ENCODE data around the gene EVI5L. TPM values are rescaled to one million over a fixed set of nuclear protein-coding genes. Genes with fewer than 3 reads are reported as not detected.

The EVI5L gene
- total and polyA plus RNA-seq, 2 of the 4 experiments (the other 2 are of a cell fraction), result 12.7 to 14.6 TPM

DNA sequence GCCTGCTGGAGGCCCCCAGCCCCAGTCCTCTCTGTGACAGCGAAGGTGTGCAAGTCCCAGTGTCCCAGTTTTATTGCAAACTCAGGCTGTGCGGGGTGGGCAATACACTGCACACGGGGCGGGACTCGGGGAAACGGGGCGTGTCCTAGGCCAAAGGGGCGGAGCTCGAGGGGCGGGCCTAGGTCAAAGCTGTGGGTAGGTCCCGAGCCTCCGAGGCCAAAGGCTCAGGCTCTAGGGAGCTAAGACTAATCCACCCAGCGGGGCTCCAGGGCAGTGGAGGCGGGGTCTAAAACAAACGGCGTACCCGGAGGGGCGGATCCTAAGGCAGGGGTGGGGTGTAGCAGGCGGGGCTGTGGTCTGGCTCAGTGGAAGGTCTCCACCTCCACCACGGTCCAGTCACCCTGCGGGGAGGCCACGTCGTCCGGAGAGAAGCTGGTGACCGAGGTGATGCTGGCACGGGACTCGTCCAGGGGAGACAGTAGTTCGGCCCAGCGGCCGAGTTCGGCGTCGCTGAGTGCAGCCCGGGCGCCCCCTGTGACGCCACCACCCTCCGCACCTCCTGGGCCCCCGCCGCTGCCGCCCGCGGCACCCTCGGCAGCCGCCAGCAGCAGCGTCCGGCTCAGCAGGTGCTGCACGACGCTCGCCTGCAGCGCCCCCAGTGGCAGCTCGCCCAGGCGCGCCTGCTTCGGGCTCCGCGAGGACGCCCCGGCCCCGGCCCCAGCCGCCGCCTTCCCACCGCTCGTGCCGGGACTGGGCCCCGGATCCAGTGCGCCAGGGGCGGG is 38.8 kb downstream of the EVI5L start:
- H3K9ac ChIP-seq (ENCODE audit: low read depth, low read length), result no peak overlapping the region
- peak overlapping the region; percentile 43 for H3K4me3 ChIP-seq (ENCODE audit: insufficient read depth, low read depth, low read length)
- H2BK15ac ChIP-seq (ENCODE audit: low read depth, low read length), result no peak overlapping the region
- no TSS peak for BruUV-seq (replicated peaks)
- dilution Hi-C loops (cut with HindIII; ENCODE audit: low sequenced_read_pairs, unreplicated experiment) (no loop called here), intact Hi-C loops (cut with micrococcal nuclease) (no loop called here), in situ Hi-C loops (cut with MboI; ENCODE audit: low sequenced_read_pairs) (no loop called here)
- no peak overlapping the region for H4K91ac ChIP-seq (ENCODE audit: insufficient read depth, low read depth, low read length)
- H3K27ac ChIP-seq (ENCODE audit: insufficient read depth, low read length), result no peak overlapping the region
- no peak overlapping the region for H2BK5ac ChIP-seq (ENCODE audit: low read depth, low read length, poor library complexity, severe bottlenecking)
- ATAC-seq (ENCODE audit: low read depth) (peak; percentile 50), DNase-seq (peak; percentile 44)
- no peaks in the 10 kb centered on the region for H3K9me3 ChIP-seq (ENCODE audit: control insufficient read depth, insufficient read depth, low read length)
- no peak overlapping the region for H4K5ac ChIP-seq (ENCODE audit: low read depth, low read length)
- H4K8ac ChIP-seq (ENCODE audit: low read depth in 2 of 2, low read length in 2 of 2), result no peak overlapping the region
- peaks cover 8% of the 10 kb centered on the region for H4K20me1 ChIP-seq (ENCODE audit: insufficient read depth, low read length)
- CTCF ChIA-PET, result interaction anchor here (0.6 to 1.9 kb wide), 9 partner anchors 8 to 74 kb away, joined by 3 to 6 read pairs (median 4); partner anchors contain the start of genes MAP2K7 and TIMM44
- H3K4me2 ChIP-seq (ENCODE audit: low read depth, low read length), result peak overlapping the region; percentile 91
- no peak overlapping the region for H3K18ac ChIP-seq (ENCODE audit: low read depth, low read length)
- 1% methylated on average over 26 of the region's 67 CpGs; no CpG with 5 or more reads in 1 of the 2 experiments for WGBS, 2 experiments (ENCODE audit: extremely low coverage in 2 of 2, insufficient read length in 1 of 2)
- no peaks in the 10 kb centered on the region for H3K9me1 ChIP-seq (ENCODE audit: insufficient read depth, low read length)
- no peak overlapping the region for H2AK5ac ChIP-seq (ENCODE audit: low read depth, low read length)
- H3K27me3 ChIP-seq (ENCODE audit: control insufficient read depth, insufficient read depth, low read length), result peaks cover 18% of the 10 kb centered on the region
- H3K23ac ChIP-seq (ENCODE audit: low read depth, low read length), result no peak overlapping the region
- no peak overlapping the region for H3K56ac ChIP-seq (ENCODE audit: extremely low read depth, insufficient read depth, low read length)
- H2BK120ac ChIP-seq (ENCODE audit: low read depth, low read length), result no peak overlapping the region
- no peak overlapping the region for H3K14ac ChIP-seq (replicated peaks; ENCODE audit: low read depth, low read length)
- peaks cover 14% of the 10 kb centered on the region for H3K4me1 ChIP-seq (ENCODE audit: control insufficient read depth, insufficient read depth, low read length)
- H3K36me3 ChIP-seq (ENCODE audit: control insufficient read depth, insufficient read depth, low read length), result no peaks in the 10 kb centered on the region
- H3K4ac ChIP-seq (ENCODE audit: low read depth, low read length), result no peak overlapping the region
- peak overlapping the region; percentile 47 for H2AK9ac ChIP-seq (replicated peaks; ENCODE audit: low read depth, low read length, poor library complexity)
- no peak overlapping the region for H2BK20ac ChIP-seq (ENCODE audit: low read depth, low read length)
- POLR2A ChIA-PET (ENCODE audit: unreplicated experiment), result no interaction called here
- peak overlapping the region; percentile 88 for H2AFZ ChIP-seq (replicated peaks; ENCODE audit: low read length, poor library complexity)
- no peaks in the 10 kb centered on the region for H3K79me1 ChIP-seq (ENCODE audit: low read depth in 1 of 2, low read length in 2 of 2)
- TF ChIP-seq, protein P1, sequence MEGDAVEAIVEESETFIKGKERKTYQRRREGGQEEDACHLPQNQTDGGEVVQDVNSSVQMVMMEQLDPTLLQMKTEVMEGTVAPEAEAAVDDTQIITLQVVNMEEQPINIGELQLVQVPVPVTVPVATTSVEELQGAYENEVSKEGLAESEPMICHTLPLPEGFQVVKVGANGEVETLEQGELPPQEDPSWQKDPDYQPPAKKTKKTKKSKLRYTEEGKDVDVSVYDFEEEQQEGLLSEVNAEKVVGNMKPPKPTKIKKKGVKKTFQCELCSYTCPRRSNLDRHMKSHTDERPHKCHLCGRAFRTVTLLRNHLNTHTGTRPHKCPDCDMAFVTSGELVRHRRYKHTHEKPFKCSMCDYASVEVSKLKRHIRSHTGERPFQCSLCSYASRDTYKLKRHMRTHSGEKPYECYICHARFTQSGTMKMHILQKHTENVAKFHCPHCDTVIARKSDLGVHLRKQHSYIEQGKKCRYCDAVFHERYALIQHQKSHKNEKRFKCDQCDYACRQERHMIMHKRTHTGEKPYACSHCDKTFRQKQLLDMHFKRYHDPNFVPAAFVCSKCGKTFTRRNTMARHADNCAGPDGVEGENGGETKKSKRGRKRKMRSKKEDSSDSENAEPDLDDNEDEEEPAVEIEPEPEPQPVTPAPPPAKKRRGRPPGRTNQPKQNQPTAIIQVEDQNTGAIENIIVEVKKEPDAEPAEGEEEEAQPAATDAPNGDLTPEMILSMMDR (conservative IDR thresholded peaks at IDR 0.05; ENCODE audit: low read depth, low read length), result peak; percentile 67
- TF ChIP-seq FOS (IDR thresholded peaks at IDR 0.05; ENCODE audit: low read depth, low read length) (no peak), USF2 (IDR thresholded peaks at IDR 0.05; ENCODE audit: low read depth, low read length) (no peak), RCOR1 (IDR thresholded peaks at IDR 0.05; ENCODE audit: insufficient replicate concordance, low read length) (peak; percentile 51), RAD21 (IDR thresholded peaks at IDR 0.05; ENCODE audit: low read length) (peak; percentile 6; the same call in 1 of the 2 replicates), BHLHE40 (IDR thresholded peaks at IDR 0.05; ENCODE audit: low read depth, low read length) (peak; percentile 52), MAFK (IDR thresholded peaks at IDR 0.05; ENCODE audit: low read depth, low read length) (no peak), MAZ (IDR thresholded peaks at IDR 0.05; ENCODE audit: borderline replicate concordance, low read depth, low read length) (peak; percentile 42; the same call in 1 of the 2 replicates), MXI1 (IDR thresholded peaks at IDR 0.05; ENCODE audit: borderline replicate concordance, low read depth, low read length) (0 out of 2 replicates have a peak, but pooled peaks have one; percentile 8)
